Occipital lobe (tissue), 2 donors: ENCODE data around the gene REEP1. TPM values are rescaled to one million over a fixed set of nuclear protein-coding genes. Genes with fewer than 3 reads are reported as not detected.
"Not testable (repeated sequence)": the region's sequence is repeated elsewhere in the genome, so short reads cannot be mapped to it uniquely, and the experiment has no call there.

ENCODE experiments used
- DNase-seq: peaks from one replicate; lab custom pipeline; 2025; lab: John Stamatoyannopoulos, UW
- total RNA-seq: library from RNA; depleted of rRNA; stranded (reverse); fragments of >200 nt; gene quantifications from one replicate; pipeline ENCODE4 v1.2.3, GENCODE V29; 2014

The REEP1 gene
- total RNA-seq, 1 donor from 2014 or later: 156 TPM

DNA sequence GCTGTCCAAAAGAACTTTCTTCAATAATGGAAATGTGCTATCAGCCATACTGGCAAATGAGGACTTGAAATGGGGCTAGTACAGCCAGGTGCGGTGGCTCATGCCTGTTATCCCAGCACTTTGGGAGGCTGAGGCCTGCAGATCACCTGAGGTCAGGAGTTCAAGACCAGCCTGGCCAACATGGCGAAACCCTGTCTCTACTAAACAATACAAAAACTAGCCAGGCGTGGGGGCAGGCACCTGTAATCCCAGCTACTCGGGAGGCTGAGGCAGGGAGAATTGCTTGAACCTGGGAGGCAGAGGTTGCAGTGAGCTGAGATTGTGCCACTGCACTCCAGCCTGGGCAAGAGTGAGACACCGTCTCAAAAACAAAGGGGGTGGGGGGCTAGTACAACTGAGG lies 92.6 kb downstream of the REEP1 start:
- DNase-seq: not testable (repeated sequence)

DNA sequence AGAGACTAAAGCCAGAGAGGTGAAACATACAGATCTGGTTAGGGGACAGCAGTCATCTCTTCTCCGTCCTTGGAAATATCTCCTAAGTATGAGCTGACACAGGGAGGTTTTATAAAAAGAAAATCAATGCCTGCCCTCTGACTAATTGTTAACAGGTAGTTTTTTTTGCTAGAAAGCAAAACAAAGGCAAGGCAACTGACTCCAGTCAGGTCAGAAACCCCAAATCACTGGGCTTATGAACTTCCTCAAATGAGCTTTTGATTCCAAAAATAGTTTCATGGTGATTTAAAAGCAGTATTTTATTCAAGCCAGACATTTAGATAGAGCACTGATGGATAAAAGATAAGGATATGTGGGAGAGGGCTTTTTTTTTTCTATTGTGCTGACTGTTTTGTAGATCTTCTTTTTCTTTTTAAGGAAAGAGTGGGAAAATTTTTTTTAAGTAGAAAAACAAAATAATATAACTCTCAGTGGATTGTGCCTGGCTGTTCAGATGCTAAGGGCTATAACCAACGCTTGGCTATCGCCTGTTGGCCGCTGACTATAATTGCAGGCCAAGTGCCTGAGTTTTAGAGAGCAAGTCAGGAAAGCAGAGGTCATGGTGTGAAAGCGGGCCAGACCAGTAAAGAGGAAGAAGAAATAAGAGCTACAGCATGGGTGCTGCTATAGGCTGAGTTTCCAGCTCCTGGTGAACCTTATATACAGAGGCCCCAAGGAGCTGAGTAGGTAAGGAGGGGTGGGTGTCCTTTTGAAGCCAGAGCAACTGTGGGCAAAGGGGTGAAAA lies 93.3 kb downstream of the REEP1 start:
- no peak for DNase-seq

DNA sequence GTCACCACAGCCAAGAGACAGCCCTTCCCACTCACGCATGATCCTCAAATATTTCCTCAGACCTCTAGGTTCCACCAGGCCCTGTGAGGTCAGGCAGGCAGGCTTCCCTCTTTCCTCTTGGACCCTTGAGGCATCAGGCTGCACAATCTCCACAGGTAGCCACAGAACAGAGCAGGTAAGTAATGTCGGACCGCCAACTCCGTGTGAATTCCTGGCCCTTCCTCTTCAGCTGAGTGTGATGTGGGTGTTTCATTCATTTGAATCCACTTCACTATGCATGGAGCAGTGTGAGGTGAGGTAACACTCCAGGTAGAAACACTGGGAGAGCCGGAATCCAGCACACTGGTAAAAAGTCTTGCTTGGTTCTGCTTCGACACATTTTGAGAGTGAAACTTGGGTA lies 94.2 kb downstream of the REEP1 start:
- no peak for DNase-seq

DNA sequence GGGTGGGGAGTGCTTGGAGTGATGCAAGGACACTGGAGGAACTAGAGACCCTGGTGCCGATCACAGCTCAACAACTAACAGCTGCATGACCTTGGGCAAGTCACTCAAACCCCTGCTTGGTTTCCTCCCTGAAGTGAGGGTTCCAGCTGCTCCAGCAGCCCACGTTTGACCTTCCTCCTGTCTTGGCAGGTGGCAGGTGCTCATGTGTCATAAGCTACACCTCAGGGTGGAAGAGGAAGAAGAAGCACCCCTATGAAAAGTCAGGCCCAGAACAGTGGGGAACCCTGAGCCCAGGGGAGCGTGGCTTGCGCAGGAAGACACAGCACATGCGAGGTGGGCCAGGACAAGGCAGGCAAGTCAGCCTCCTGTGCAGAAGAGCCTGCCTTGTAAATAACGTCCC lies 95.8 kb downstream of the REEP1 start:
- DNase-seq: no peak

DNA sequence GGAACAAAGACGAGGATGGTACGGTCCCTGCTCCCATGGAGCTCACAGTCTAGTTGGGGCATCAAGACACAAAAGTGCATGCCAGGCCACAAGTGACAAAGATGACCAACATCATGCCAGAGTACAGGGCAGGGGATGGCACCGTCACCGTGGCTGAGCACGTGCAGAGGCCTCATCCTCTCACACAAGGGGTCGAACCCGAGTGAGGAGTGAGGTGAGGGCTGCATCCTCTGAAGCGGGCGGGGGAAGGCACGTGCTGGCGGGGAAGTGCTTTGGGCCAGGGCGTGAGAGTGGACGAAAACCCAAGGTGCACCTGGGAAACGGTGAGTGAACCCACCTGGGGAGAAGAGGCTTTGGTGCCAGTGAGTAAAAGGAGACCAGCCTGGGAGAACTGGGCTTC lies 97.2 kb downstream of the REEP1 start:
- DNase-seq: no peak

DNA sequence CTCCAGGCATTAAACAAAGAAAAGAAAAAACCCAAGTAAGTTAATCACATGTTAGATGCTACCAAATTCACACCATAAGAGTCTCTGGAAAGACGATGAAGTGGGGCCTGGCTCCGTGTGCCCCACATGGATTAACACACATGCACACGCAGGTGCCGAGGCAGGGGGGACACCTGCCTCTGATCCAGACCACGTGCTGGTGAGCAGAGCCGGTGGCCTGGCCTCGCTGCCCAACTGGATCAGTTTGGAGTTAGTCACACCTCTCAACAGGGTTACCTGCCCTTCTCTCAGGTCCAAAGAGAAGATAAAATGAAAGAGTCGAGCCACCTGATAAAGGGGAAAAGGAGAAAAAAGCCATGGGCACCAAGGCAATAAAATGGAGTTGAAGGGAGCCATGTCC lies 97.7 kb downstream of the REEP1 start:
- DNase-seq: no peak

DNA sequence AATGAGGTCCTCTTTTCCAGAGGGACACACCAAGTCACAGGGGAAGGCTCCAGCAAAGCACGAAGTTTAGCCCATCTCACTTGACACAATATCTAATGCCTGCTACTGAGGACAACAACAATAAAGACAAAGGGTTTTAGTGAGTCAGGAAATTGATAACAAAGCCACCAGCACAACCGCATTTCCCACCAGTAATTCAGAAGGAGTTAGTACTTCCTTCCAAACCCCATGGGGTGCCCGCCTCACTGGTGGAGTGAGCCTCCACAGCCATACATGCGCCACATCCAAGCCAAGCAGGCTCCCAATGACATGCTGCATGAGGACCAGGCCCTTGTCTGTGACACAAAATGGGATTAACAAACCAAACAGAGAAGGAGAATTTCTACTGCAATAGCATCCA lies 98.1 kb downstream of the REEP1 start:
- DNase-seq: no peak

DNA sequence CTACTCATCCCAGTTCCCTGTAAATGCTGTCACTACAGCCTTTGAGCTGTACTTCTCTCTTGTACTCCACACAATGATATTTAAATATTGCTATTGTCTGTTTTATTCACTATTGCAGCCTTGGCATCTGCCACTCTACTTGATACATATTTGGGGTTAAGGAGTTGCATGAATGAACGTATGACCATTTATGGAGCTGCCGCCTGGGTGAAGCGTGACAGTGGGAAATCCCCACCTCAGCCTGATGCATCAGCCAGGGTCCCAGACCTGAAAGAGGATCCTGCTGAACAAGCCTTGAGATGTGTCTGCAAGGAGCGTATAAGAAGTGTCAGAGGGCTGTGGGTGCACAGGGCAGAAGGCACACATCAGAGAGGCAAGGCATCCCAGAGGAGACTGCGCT lies 99.1 kb downstream of the REEP1 start:
- no peak for DNase-seq

DNA sequence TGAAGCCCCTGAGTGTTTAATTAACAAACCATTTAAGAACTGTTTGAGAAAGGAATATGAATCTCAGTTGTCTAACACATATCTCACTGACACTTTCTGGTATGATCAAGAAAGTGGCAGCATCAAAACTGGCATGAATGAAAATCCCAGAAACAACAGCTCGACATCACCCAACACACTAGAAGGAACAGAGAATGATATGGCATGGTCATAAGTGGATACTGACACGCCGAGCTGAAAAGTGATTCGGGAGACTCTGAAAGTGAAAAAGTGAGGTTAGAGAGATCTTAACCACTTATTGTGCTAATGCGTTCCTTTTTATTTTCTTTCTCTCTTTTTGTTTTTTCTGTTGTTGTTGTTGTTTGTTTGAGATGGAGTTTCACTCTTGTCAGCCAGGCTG lies 100.3 kb downstream of the REEP1 start:
- DNase-seq: no peak

DNA sequence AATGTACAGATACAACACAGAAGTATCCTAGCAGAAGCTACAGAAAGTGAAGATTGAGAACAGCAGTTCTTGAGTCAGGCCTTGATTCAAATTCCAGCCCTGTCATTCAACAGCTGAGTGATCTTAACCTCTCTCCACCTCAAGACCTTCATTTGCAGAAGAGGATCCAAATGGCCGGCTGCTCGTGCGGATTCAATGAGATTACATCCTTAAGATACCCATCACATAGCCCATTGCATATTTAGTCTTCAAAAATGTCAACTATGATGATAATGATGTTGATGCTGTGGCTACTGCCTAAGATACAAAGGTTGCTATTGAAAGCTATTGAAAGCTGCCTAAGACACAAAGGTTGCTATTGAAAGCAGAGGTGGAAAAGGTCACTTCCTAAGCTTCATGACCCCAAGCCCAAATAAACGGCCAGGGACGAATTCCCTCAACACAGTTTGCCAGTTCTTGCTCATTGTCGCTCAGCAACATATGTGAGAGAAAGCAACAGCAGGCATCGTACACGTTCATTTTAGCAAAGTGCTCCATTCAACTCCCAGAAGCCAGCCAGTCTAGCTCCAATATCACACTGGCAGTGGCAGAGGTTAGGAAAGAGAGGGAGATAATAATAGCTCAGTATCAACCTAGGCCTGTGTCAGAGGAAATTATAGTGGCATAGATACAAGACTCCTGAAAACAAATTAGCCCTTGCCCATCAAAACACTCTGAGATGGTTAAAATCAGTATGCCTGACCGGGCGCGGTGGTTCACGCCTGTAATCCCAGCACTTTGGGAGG lies 102.0 kb downstream of the REEP1 start:
- DNase-seq: no peak

DNA sequence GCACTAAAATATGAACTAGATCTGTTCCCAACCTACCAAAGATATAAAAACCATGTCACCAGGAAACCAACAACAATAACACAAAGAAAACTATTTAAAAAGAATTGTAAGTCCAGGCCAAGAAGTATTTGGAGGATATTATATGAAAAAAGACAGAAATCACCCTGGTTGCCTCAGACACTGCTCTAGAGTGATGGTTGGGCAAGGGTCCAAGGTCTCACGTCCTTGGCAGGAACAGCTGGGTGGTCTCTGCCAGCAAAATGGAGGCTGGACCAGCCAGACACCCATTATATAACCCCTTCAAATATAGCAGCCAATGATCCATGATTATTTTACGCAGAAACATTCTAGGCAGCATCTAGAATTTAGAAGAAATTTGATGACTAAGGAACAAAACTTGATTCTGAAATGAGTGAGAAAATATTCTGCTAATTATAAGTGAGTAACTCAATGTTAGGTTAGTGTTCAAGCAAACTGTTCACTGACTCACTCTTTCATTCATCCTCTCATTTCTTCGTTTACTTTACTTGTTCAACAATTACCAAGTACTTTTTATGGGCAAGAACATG lies 102.8 kb downstream of the REEP1 start:
- no peak for DNase-seq

DNA sequence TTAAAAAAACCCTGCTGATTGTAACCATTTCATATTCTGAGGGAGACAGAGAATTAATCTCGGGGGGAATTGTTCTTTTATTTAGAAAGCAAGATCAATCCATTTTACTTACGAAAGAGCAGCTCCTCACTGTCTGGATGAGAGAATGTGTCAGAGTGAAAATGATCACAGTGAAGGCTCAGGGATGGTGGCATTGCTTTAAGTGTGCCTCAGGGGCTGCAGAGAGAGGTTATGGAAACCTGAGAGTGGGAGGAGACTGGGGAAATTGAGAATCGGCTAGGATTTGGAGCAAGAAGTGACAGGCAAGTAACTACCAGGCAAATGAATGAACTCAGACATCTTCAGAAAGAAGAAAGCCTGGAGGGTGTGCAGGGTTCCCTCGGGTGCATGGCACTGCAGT lies 104.0 kb downstream of the REEP1 start:
- DNase-seq: no peak

DNA sequence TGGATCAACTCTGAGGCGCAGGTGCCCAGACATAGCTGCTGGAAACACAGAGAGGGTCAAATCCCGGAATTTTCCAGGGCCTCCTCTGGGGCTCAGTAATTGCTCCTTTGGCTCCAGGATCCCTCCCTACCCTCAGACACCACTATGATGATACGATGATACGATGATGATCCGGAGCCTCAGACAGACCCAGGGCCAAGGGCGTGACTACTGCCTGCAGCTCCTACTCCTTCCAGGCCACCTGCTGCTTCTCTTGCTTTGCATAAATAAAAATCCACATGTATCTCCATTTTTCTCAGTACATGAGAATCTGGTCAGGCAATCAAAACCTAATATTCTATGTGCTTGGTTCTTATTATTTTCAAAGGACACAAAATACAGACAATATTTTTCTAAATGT lies 104.5 kb downstream of the REEP1 start:
- DNase-seq: no peak

DNA sequence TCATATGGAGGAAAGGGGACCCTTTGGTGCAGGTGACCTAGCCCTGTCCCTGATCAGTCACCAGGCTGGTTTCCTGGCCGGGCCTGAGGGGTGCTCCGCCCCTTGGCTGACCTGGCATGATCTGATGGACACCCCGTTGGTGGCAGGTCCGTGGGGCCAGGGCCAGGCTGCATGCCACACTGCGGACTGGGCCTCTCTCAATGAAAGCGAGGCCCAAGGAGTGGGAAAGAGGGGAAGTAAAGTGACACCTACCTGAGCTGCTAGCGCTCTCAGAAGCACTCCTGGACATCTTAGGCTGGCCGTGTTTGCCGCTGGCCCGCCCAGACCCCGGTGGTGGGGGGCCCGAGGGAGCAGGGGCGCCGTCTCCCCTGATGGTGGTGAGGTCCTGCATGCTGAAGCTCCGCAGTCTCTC lies 105.0 kb downstream of the REEP1 start:
- no peak for DNase-seq

DNA sequence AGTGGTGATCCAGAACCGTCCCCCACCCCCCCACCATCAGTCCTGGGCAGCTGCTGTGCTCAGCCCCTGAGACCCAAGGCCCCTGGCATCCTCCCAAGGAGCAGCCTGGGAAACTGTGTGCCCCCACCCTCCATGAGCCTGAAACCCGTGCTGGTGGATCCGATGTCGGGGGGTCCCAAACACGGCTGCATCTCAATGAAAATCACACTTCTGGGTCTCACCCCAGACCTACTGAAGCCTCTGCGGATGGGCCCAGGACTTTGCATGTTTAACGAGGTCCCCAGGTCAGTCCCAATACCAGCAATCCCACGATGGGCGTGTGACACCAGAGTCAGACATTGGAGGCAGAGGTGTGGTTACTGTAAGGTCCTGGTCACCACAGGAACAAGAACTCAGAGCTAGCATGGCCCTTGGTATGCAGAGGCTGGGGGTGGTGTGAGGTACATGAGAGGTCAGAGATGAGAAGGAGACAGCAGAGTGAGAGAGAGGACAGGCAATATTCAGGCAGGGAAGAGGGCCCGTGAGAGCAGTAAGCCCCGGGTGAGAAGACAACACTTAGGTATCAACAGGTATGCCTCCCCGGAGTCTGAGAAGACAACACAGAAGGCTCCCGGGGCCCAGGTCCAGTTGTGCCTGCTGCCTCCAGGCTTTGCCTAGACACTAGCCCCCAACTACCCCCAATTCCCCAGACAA lies 105.6 kb downstream of the REEP1 start:
- DNase-seq: no peak

DNA sequence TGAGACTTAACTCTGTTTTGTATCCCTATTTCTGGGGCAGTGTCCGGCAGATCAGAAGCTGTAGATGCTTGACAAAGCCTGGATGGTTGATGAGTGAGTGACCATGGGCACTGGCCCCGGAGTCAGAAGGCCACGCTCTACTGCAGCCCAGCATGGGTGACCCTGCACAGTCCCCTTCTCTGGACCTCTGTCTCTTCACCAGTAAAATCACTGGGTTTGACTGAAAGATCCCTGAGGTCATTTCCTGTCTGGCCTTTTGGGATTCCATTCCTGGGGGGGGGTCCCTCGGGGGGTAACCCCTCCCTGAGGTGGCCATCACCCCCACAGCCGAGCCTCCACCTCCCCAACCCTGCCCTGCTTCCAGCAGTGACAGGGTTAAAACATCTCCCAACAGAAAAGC lies 106.5 kb downstream of the REEP1 start:
- DNase-seq: no peak

DNA sequence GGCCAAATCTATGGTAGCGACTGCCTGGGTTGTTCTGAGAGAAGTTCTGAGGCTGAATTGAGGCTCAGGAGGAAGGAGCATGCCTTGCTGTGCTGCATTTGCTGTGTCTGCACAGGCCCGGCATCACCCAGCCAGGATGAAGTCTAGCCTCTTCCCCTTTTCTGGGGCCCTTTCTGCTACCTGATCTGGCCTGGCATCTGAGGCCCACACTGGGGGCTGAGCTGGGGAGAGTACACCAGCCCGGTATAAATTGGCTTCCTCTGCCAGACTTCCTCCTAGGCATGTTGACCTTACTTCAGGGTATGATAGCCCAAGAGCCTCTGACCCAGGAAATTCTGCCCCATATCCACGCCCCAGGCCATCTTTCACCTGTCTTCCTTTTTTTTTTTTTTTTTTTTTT lies 108.2 kb downstream of the REEP1 start:
- no peak for DNase-seq

DNA sequence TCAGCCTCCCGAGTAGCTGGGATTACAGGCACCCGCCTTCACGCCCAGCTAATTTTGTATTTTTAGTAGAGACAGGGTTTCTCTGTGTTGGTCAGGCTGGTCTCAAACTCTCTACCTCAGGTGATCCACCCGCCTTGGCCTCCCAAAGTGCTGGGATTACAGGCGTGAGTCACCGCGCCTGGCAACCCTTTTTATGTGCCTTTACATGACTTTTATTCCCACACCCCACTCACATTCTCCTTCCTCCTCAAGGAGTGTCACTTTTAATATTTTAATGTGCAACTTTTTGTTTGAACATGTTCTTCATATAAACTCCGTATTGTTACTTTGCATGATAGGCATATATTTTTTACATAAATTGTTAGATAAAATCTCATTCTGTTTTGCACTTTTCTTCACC lies 108.9 kb downstream of the REEP1 start:
- not testable (repeated sequence) for DNase-seq

DNA sequence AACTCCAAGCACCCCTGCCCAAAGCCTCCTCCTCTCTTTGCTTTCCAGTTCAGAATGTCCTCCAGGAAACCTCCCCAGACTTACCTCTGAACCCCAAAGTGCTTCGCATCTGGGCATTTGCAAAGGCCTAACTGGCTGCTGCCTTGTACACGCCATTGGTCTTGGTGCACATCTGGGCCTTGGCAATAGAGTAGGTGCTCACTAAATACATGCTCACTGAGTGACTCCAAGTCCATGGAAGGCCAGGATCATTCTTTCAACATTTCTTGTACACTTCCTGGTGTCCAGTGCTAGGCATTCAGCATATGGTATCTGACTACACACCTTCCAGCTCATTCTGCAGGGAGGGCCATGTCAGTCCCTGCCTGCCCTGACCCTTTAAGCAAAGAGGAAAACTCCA lies 109.7 kb downstream of the REEP1 start:
- DNase-seq: no peak

DNA sequence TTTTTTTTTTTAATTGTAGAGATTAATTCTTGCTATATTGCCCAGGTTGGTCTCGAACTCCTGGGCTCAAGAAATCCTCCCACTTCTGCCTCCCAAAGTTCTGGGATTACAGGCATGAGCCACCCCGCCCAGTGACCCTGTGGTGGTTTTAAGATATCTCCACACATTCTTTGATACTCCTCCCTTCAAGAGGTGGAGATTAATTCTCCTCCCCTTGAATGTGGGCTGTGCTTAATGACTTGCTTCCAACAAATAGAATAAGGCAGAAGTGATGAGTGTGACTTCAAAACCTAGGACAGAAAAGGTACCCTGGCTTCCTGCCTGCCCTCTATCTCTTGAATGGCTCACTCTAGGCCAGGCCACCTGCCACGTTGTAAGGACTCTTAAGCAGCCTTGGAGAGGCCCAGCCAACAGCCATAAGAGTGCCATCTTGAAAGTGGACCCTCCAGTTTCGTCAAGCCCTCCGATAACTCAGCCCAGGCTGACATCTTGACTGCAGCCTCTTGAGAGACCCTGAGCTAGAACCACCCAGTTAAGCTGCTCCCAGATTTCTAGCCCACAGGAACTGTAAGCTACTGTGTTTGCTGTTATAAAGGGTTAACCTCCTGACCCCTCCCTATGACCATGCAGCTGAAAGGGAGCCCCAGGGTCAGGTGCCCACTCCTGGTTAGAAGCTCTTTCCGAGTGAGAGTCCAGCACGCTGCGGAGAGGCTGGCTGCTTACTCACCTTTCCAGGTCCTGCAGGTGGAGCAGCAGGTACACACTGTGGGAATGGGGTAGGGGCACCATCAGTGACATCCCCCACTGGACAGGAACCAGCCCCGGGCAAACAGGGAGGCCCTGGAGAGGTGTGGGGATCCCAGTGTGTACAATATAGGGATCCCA lies 110.5 kb downstream of the REEP1 start:
- no peak for DNase-seq

DNA sequence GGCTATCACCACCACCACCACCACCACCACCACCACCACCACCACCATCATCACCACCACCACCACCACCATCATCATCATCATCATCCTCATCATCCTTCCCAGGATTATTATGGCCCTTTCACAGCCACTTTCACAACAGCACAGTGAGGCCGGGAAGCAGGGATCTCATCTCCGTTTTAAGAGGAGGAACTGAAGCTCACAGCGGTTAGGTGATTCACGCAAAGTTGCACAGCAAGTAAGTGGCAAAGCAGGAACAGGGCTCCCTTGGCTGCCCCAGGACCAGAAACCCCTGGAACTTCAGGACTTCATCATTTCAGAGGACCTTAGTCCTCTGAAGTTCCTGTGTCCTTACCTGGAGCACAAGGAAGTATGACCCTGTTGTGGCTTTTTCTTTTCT lies 111.4 kb downstream of the REEP1 start:
- DNase-seq: no peak
